Posterior cingulate gyrus (tissue), 11 donors: Measurements from ENCODE around the gene FAM234B.
A peak's percentile ranks its signal among the peaks of the same experiment; 100 is the strongest.
"Not testable (repeated sequence)": the region's sequence is repeated elsewhere in the genome, so short reads cannot be mapped to it uniquely, and the experiment has no call there.

Source experiments
- DNase-seq, 10 donors: peaks; one replicate each; pipeline versions ENCODE4 v3.0.0 to v3.0.0-alpha.2; 2020 to 2021; ENCODE audit warnings: mixed read lengths in 3 of 10
- intact Hi-C: fragments of 100-400 bp; cut with DNase I; formaldehyde crosslinking; loops from one replicate; pipeline ENCODE4 v1.15.1; 2023

The FAM234B gene

DNA sequence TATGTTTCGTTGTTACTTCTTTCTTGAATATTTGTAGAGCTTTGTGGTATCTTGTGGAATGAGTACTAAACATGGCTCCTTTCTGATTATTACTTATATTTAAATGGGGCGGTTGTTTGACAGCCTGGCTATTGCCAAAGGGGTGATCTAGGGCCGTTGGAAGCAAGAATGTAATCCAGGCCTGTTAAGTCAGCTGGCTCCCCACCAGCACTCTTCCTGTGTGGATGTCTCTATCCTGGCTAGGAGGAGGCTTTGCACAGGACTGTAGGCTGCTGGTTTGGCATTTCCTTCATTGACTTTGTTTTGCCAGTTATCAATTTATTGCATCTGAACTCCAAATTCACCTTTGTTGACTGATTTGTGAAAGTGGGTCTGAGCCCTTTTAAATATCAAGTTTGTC is 5.6 kb downstream of the FAM234B start:
- DNase-seq: no peak
- intact Hi-C loops: no loop called here

DNA sequence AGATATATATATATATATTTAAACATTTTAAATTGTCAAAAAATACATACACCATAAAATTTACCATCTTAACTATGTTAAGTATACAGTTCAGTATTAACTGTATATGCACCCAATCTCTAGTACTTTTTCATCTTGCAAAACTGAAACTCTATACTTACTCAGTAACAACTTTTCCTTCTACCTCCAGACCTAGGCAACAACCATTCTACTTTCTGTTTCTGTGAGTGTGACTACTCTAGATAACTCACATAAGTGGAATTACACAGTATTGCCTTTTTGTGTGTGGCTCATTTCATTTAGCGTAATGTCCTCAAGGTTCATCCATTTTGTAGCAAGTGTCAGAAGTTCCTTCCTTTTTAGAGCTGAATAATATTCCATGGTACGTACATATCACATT is 8.2 kb downstream of the FAM234B start:
- no peak for DNase-seq
- intact Hi-C loops: no loop called here

DNA sequence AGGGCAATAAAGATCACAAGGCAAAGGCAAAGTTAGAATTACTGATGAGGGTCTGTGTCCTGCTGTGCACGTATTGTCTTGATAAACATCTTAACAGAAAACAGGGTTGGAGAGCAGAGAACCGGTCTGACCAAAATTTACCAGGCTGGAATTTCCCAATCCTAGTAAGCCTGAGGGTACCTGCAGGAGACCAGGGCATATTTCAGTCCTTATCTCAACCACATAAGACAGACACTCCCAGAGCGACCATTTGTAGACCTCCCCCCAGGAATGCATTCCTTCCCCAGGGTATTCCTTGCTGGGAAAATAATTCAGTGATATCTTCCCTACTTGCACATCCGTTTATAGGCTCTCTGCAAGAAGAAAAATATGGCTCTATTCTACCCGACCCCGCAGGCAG is 9.4 kb downstream of the FAM234B start:
- DNase-seq, intact Hi-C loops: not testable (repeated sequence)

DNA sequence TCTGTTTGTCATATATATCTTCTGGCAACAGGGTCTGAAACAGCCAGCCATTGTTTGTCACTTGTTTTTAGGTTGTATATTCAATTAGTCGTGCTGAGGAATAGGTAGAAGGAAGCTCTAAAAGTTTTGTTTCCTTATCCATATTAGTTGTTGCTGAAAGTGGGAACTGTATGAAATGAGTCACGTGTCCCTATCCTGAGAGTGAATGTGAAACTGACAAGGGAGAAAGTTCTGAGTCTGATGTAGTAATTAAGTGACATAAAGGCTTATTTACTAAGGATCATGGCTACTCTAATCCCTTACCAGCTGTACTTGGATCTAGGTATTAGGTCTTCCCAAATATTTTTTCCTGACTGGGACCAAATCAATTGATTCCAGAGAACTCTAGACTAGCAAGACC is 16.4 kb downstream of the FAM234B start:
- intact Hi-C loops: no loop called here
- DNase-seq: no peak

DNA sequence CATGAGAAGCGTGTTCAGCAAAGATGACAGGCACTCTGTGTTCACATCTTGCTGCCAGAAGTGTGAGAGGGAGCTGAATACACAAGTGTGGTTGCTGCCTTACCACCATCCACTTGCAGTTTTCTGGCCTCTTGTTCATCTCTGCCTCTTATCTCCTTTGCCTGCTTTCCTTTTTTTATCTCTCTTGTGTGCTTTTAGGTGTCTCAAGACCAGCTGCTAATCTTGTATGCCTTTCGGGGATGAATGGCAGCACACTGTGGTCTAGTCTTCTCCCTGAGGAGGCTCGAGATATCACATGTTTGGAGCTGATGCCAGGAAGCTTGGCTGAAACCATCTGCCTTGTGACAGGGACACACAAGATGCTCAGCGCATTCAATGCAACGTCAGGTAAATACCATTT is 17.2 kb downstream of the FAM234B start:
- peak in 1 of 10 donors; percentile 77 for DNase-seq
- intact Hi-C loops: no loop called here

DNA sequence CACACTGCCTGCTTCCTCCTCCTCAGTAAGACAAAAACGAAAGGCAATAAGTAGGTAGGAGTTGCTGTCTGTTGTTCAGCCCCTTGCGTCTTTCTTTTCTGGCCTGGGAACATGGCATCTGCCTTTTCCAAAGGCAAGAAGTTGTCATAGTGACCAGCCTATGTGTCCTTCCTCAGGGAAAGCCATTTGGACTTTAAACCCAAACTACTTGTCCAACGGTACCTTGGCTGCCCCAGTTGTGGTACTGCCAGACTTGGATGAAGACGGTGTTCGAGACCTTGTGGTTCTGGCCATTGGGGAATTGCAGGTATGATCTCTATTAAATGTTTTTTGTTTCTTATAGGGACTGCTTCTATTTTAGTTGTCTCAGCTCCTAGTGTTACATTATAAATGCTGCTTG is 18.5 kb downstream of the FAM234B start:
- intact Hi-C loops: no loop called here
- DNase-seq: peak in 1 of 10 donors; percentile 54

DNA sequence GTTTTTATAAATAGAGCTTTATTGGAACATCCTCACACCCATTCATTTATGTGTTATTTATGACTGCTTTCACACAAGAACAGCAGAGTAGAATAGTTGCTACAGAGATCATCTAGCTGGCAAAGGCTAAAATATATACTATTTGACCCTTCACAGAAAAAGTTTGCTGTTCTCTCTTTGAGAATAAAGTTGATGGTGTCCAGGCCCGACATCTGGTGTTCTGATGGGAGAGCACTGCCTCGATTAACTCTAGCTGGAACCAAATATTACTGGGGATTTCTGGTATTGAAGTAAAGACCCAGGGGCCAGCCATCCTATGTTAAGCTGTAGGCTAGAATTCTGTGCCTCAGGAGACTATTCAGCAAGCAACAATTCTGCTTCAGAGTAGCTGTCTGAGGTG is 21.8 kb downstream of the FAM234B start:
- intact Hi-C loops: no loop called here
- DNase-seq: no peak

DNA sequence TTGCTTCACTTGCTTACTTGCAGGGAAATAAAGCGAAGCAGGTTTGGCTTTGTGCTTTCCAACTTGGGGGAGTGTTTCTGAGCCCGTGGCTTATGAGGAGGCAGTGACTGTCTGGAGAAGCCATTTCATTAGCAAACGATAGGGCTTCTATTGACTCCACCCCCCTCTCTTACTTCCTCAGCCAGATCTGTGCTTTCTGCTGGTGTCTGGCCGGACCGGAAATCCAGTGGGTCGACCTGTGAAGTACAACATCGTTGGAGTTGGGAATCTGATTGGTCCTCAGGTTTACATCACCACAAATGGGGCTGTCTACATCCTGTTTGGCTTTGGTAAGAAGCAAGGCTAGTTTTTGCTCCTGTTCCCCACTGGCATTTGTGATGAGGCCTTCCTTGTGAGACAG is 22.3 kb downstream of the FAM234B start:
- no peak for DNase-seq
- intact Hi-C loops: no loop called here

DNA sequence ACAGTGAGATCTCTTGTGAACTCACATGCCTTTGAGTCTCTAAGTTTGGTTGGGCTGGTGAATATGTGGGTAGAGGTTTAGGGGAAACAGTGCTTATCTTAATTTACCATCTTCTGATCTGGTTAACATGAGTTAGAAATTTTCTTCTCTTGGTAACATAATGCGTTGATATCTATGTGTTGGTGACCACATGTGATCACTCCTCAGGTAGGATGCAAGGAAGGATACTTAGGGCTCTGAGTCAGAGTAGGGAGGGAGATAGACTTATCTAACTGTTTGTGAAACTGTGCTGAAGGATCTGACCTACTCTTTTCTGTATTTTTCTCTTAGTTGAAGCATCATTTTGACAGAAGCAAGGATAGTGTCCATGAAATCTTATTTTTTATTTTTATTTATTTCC is 23.1 kb downstream of the FAM234B start:
- intact Hi-C loops: no loop called here
- DNase-seq: no peak

DNA sequence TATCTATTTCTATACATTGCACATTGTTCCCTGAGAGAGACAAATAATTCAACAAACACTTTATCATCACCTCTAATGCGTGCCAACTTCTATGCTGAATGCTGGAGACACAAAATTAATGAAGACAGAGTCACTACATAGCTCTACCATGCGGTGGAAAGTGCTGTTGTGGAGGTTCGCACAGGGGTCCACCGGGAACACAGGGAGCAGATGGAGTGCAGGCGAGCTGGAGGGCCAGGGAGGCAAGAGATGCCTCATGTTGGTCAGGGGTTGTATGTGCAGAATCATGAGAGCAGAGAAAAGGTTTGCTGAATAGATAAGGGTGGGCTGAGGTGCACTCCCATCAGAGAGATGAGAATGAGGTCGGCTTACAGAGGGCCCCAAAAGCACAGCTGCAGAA is 25.2 kb downstream of the FAM234B start:
- DNase-seq: no peak
- intact Hi-C loops: no loop called here

DNA sequence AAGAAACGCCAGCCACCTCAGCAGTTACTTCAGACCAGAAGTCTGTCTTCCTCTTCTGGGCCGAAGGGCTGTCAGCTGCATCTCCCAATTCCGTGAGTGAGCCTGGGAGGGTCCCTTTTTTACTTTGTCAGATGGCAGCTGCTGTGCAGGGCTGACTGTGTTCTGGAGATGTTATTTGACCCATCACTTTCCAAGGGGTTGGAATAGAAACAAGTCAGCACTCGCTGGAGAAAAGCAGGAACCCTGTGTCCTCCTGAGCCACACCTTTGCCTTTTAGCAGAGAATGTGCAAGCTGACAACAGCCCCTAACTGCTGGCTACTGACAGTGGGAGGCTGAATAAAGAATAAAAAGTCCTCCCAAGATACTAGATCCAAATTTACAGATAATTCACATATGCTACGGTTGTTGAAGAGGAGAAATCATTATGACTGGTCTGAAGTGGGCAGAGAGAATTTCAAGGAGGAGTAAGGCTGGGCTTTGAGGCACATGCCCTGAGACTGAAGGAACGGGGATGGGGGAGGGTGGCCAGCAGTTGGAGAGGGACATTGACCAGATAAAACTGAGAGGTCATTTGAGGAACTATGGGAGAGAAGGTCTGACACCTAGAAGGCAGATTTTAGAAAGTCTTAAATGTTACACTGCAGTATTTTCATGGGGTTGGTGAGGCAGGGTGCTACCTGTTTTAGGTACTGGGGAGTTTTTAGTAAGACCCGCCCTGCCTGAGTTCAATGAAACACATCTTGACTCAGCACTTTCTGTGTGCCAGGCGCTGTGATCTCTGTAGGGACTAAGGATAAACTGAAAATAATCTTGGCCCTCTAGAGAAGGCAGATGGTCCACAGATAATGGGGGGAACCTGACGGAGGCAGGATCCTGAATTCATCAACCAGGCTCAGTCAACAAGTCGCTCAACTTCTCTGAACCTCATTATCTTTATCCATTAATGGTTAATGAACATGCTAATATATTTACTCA is 27.4 kb downstream of the FAM234B start:
- no peak for DNase-seq
- intact Hi-C loops: no loop called here

DNA sequence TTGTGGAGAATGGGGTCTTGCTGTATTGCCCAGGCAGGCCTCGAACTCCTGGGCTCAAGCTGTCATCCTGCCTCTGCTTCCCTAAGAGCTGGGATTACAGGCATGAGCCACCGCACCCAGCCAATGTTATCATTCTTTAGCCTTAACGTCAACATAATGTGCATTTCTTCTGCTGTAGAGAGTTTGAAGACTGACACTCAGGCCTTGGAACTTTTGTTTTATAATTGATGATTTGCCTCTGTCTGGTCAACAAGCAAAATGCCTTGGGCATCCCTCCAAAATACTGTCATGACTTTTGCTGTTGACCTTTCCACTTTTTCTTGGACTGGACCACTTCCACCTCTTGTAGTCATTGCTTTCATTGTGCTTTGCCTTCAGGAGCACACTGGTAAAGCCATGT is 29.0 kb downstream of the FAM234B start:
- intact Hi-C loops: no loop called here
- no peak for DNase-seq

DNA sequence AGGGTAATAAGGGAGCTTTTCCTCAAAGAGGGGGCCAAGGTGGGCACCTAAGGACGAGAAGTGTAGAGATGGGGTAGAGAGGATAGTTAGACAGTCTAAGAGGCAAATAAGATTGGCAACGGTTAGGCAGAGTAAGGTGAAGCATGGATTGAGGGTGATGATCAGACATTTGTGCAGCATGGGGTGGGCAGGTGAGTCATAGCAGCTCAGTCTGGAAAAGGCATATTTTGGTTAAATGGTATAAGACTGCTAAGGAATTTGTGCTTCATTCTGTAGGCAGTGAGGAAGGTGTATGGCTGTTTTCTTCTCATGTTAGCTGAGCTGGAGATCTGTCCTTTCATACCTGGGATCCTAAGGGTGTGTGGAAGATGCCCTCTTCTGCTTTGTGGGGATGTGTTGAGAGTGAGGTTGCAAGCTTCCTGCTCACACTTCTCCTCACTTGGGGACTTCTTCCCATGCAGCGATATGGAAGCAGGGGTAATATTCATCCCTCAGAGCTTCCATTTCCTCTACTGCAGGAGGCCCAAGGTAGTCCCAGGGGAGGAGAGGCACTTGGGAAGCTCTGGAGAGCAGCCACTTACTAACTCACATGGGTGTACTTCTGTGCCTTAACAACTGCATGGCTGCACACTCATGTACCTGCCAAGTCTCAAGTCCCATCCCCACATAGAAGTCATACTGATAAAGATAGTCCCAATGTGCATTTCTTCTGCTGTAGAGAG is 30.4 kb downstream of the FAM234B start:
- intact Hi-C loops: no loop called here
- no peak for DNase-seq

DNA sequence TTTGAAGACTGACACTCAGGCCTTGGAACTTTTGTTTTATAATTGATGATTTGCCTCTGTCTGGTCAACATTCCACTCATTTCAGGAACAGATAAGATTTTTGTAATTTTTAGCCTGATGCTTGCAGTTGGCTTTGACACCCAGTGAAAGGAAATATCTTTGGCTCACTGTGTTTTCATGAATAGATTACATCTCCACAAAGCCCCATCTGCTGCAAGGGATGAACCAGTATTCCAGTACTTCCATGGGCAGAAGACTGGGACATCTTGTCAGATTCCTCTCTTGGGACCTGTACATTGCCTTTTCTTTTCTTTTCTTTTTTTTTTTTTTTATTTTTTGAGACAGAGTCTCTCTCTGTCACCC is 30.9 kb downstream of the FAM234B start:
- intact Hi-C loops: no loop called here
- DNase-seq: no peak

DNA sequence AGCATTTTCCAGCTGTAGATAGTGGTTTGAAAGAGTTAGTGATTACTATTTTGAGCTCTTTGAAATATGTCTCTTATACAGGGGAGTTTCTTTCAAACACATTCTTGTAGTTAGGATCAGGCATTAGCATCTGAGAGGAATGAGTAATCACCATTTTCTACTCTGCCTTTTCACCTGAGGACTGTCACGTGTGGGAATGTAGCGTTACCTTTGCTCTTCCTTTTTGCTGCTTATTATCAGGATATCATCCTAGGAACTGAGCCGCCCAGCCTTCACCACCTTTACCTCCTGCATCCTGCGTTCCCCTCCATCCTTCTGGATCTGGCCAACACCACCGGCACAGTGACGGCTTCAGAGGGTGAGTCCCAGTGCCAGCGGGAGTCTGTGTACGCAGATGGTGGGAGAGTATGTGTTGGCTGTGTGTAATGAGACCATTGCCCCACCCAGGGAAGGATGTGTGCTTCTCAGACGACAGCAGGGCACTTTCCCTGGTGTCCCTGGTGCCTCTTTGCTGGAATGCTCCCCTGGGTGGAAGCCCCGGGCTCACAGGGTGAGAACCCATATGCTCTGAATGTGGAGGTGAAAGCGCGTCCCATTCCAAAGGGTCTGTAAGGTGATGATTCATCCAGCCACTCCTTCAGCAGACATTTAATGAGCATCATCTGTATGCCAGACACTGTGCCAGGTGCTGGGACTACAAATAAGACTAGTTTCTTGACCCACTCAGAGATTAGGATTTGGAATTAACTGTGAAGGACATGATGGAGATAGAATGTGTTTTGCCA is 31.8 kb downstream of the FAM234B start:
- intact Hi-C loops: no loop called here
- no peak for DNase-seq

DNA sequence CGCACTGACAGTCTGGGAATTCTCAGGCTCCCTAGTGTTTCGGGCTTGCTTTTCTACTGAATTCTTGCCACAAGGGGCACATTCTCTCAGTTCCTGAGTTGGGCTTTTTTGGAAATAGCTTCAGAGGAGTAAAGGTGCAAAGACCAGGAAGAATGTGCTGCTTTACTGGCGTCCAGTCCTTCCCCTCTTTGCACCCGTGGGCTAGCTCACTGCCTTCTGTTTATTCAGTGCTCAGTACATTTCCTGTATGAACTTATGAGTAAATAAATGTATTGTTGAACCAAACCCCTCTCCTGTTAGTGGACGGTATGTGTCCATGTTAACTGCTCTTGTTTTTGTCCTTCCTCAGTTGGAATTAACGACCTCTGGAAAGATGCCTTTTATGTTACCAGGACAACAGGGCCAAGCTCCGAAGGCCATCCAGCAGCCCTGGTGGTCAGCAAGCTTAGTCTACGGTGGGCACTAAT is 35.3 kb downstream of the FAM234B start:
- intact Hi-C loops: no loop called here
- DNase-seq: no peak

DNA sequence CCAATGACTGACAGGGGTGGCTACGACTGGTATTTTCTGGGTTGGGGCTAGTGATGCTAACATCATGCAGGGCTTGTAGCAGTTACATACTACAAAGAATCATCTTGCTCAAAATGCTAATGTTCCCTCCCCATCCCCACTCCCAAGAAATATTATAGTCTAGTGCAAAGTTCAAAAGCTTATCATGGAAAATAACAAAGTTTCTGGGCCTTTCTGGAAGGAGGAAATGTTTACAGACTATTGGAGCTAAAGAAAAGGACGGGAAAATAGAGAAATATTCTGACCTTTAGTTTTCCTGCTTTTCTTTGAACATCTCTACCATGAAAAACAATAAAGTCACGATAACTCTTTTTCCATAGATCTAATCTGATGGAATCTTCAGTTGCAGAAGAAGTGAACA is 36.1 kb downstream of the FAM234B start:
- intact Hi-C loops: no loop called here
- no peak for DNase-seq

DNA sequence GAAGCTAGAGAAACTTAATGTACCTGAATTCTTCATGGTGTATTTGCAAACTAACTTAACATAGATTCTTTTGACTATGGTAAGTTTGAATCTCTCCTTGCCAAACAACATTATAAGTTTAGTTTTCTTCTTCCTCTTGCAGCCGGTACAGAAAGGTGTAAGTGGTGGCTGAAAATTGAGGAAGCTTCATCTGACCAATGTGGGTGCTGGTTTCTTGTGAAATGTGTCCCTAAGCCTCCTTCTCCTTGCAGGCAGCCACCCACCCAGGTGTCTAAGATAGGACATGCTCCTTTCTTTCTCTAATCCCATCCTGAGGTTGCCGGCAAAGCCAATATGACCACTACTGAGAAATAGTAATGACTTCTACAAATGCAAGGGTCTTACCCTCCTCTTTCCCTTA is 38.7 kb downstream of the FAM234B start:
- intact Hi-C loops: no loop called here
- no peak for DNase-seq

DNA sequence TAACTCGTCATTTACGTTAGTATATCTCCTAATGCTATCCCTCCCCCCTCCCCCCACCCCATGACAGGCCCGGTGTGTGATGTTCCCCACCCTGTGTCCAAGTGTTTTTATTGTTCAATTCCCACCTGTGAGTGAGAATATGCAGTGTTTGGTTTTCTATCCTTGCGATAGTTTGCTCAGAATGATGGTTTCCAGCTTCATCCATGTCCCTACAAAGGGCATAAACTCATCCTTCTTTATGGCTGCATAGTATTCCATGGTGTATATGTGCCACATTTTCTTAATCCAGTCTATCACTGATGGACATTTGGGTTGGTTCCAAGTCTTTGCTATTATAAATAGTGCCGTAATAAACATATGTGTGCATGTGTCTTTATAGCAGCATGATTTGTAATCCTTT is 39.5 kb downstream of the FAM234B start:
- intact Hi-C loops: not testable (repeated sequence)

DNA sequence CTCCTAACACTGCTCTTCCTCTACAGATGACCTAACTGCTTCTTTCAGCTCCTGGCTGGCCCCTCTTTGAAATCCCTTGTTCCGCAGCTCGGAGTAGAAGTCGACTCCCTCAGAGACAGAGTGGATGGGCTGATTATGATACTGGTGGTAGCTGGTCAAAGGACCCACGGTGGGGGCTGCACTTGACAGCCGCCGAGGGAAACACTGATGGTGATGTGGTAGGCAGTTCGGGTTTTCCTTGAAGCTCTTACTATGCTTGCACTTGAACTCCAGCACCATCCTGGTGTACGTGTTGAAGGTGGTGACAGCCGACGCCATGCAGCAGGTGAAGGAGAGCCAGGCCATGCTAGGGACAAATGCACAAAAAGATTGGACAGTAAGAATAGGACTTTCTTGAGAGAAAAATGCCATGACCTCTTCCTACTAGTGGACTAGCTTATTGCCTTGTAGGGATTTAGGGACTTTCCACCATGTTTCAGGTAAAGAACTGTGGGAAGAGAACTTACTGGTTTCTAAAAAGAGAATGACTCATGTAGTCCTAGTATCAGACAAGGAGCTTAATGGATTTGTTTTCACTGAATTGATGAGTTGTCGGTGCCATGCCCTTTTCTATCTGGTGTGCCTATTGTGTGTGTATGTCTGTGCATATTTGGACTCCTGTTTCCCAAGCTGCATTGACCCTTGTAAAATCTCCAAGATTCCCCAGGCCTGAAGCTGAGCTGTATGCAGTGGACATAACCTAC is 40.9 kb downstream of the FAM234B start:
- DNase-seq: no peak
- intact Hi-C loops: no loop called here

More for the DNA sequence above, 39.5 kb downstream of the FAM234B start:
- DNase-seq: not testable (repeated sequence)
